PC-9 (cell line): ENCODE data around the gene CFAP46.

ENCODE experiments used
- CTCF ChIP-seq: fragments of 200-600 bp; sonication (generic); conservative IDR thresholded peaks from 2 replicates; pipeline ENCODE4 v1.6.1; 2017; ENCODE audit warnings: mixed run types, antibody characterized with exemption, mild to moderate bottlenecking, moderate library complexity
- EZH2 ChIP-seq: fragments of 200-600 bp; sonication (generic); IDR thresholded peaks from 2 replicates; pipeline ENCODE4 v1.8.0; 2017; ENCODE audit warnings: antibody characterized with exemption, low read depth

GRCh38 chr10:132885451-132886210 is 56.7 kb downstream of the CFAP46 start:
- TF ChIP-seq EZH2 (no peak), CTCF (no peak)
